Neural progenitor cell (in vitro differentiated cells): Measurements from ENCODE around the gene SLC25A13. TPM values are rescaled to one million over a fixed set of nuclear protein-coding genes. Genes with fewer than 3 reads are reported as not detected.
A peak's percentile ranks its signal among the peaks of the same experiment; 100 is the strongest.

Experiments
- DNase-seq: peaks from one replicate; pipeline ENCODE4 v3.0.0-alpha.2; 2016; ENCODE audit warnings: low spot score
- H2AFZ ChIP-seq: fragments of 200-600 bp; sonication (generic); replicated peaks from 2 replicates; pipeline ENCODE4 v1.6.1; 2016; ENCODE audit warnings: antibody characterized with exemption
- H3F3A ChIP-seq: fragments of 200-600 bp; sonication (generic); 2 replicates; pipeline ENCODE4 v1.6.1; 2016; ENCODE audit warnings: antibody characterized with exemption, low read depth
- H3K27ac ChIP-seq: fragments of 200-600 bp; sonication (generic); 2 replicates; pipeline ENCODE4 v1.5.1; 2016; ENCODE audit warnings: mild to moderate bottlenecking
- H3K27me3 ChIP-seq: fragments of 200-600 bp; sonication (generic); 2 replicates; pipeline ENCODE4 v1.6.1; 2016; ENCODE audit warnings: mild to moderate bottlenecking, moderate library complexity
- H3K36me3 ChIP-seq: fragments of 200-600 bp; sonication (generic); 2 replicates; pipeline ENCODE4 v1.5.1; 2016
- H3K4me1 ChIP-seq: fragments of 200-600 bp; sonication (generic); 2 replicates; pipeline ENCODE4 v1.6.1; 2016; ENCODE audit warnings: mixed run types
- H3K4me2 ChIP-seq: fragments of 200-600 bp; sonication (generic); 2 replicates; pipeline ENCODE4 v1.6.1; 2016
- H3K4me3 ChIP-seq: fragments of 200-600 bp; sonication (generic); 2 replicates; pipeline ENCODE4 v1.5.1; 2016
- H3K79me2 ChIP-seq: fragments of 200-600 bp; sonication (generic); 2 replicates; pipeline ENCODE4 v1.6.1; 2016; ENCODE audit warnings: low read depth
- H3K9ac ChIP-seq: fragments of 200-600 bp; sonication (generic); 2 replicates; pipeline ENCODE4 v1.6.1; 2016
- H3K9me3 ChIP-seq: fragments of 200-600 bp; sonication (generic); 2 replicates; pipeline ENCODE4 v1.5.1; 2016; ENCODE audit warnings: low read depth
- H4K20me1 ChIP-seq: fragments of 200-600 bp; sonication (generic); 2 replicates; pipeline ENCODE4 v1.6.1; 2016; ENCODE audit warnings: low read depth
- H3K27ac Mint-ChIP-seq: 3 replicates; pipeline ENCODE4 v1.8.0; 2021; ENCODE audit warnings: mixed read lengths
- H3K27me3 Mint-ChIP-seq: 2 replicates; pipeline ENCODE4 v1.8.0; 2022; ENCODE audit warnings: low read depth, mild to moderate bottlenecking, inconsistent platforms, moderate library complexity, mixed read lengths; ENCODE audit not compliant: insufficient read depth
- H3K36me3 Mint-ChIP-seq: 3 replicates; pipeline ENCODE4 v1.8.0; 2021; ENCODE audit warnings: mixed read lengths
- H3K4me1 Mint-ChIP-seq: 3 replicates; pipeline ENCODE4 v1.8.0; 2021; ENCODE audit warnings: mixed read lengths
- H3K4me3 Mint-ChIP-seq: 3 replicates; pipeline ENCODE4 v1.8.0; 2021; ENCODE audit warnings: mild to moderate bottlenecking, moderate library complexity, mixed read lengths
- H3K9me3 Mint-ChIP-seq: 3 replicates; pipeline ENCODE4 v1.8.0; 2020; ENCODE audit warnings: mixed read lengths
- EZH2 ChIP-seq: fragments of 200-600 bp; sonication (generic); IDR thresholded peaks from 2 replicates; pipeline ENCODE4 v1.6.1; 2017; ENCODE audit warnings: antibody characterized with exemption, mild to moderate bottlenecking, moderate library complexity
- EZH2phosphoT487 ChIP-seq: fragments of 200-600 bp; sonication (generic); IDR thresholded peaks from 2 replicates; pipeline ENCODE4 v1.6.1; 2017; ENCODE audit warnings: antibody characterized with exemption
- microRNA counts: library from miRNA; unstranded; fragments of <30 nt; microRNA quantifications from one replicate; lab custom pipeline; 2016
- microRNA-seq: library from miRNA; unstranded; fragments of <30 nt; microRNA quantifications from one replicate; pipeline ENCODE4, GENCODE V29; 2016
- small RNA-seq: library from RNA; depleted of rRNA; stranded (forward); fragments of <200 nt; gene quantifications from one replicate; pipeline ENCODE3, GENCODE V24; 2015
- total RNA-seq: library from RNA; depleted of rRNA; stranded (reverse); fragments of >200 nt; gene quantifications from 2 replicates; pipeline ENCODE4 v1.2.3, GENCODE V29; 2015; ENCODE audit warnings: low replicate concordance

Gene SLC25A13
- total RNA-seq, 1 donor from 2014 or later: 83.3 TPM

GRCh38 chr7:96074871-96075270, 247.0 kb downstream of the SLC25A13 start:
- Histone ChIP-seq H3K4me1 (peaks cover 11% of the 10 kb centered on the region), H3K36me3 (no peaks in the 10 kb centered on the region), H3F3A (peaks cover 11% of the 10 kb centered on the region), H3K27me3 (peaks cover 3% of the 10 kb centered on the region), H3K79me2 (no peaks in the 10 kb centered on the region), H3K4me2 (no peak overlapping the region), H3K9me3 (no peaks in the 10 kb centered on the region), H4K20me1 (no peaks in the 10 kb centered on the region), H2AFZ (no peak overlapping the region), H3K4me3 (no peak overlapping the region), H3K27ac (no peak overlapping the region), H3K9ac (no peak overlapping the region)
- no peak for DNase-seq
- Mint-ChIP-seq H3K27ac (no peak overlapping the region), H3K36me3 (no peaks in the 10 kb centered on the region), H3K27me3 (peaks cover 6% of the 10 kb centered on the region), H3K4me1 (peaks cover 7% of the 10 kb centered on the region), H3K9me3 (no peaks in the 10 kb centered on the region), H3K4me3 (peak overlapping the region; percentile 96)
- no peak for TF ChIP-seq EZH2
- no peak for TF ChIP-seq EZH2phosphoT487

MicroRNAs encoded within 50 kb of the gene (microRNA counts, 767-probe panel; counts per million panel counts)
- 460 counts per million, percentile 90 among the panel's probes with 10 or more counts for microRNA hsa-miR-591 (lab: Ali Mortazavi, UCI)

Small RNA genes lying within 50 kb of the gene (microRNA-seq; reads per million reads assigned to microRNA genes)
- not detected for gene MIR591

Small RNA genes lying within 50 kb of the gene (small RNA-seq; reads per million reads assigned to genes)
- gene AC084368.1 (not detected), gene MIR591 (not detected), gene RNU6-364P (not detected), gene RNU6-532P (not detected)
